Spleen (tissue), 11 donors: ENCODE data around the gene KCNK4. TPM values are rescaled to one million over a fixed set of nuclear protein-coding genes. Genes with fewer than 3 reads are reported as not detected.

ENCODE experiments used
- DNase-seq: peaks from one replicate; pipeline ENCODE4 v3.0.0-alpha.2; 2020
- H3K27ac ChIP-seq, 8 donors: fragments of 200-600 bp; sonication (generic) in 7 of 8; 1 replicate in 4 of 8; 2 replicates in 4 of 8; pipeline versions ENCODE4 v1.5.0 to v1.8.0; 2016 to 2021; ENCODE audit warnings: inconsistent platforms in 4 of 8, mild to moderate bottlenecking in 4 of 8, moderate library complexity in 1 of 8
- H3K27me3 ChIP-seq, 7 donors: fragments of 200-600 bp; sonication (generic) in 6 of 7; replicated peaks in 1 of 7; 1 replicate in 4 of 7; 2 replicates in 3 of 7; pipeline versions ENCODE4 v1.5.0 to v1.8.0; 2016 to 2021; ENCODE audit warnings: inconsistent platforms in 3 of 7, mild to moderate bottlenecking in 1 of 7
- H3K36me3 ChIP-seq, 6 donors: fragments of 200-600 bp; sonication (generic) in 5 of 6; 1 replicate in 4 of 6; 2 replicates in 2 of 6; pipeline versions ENCODE4 v1.5.0 to v1.8.0; 2016 to 2021; ENCODE audit warnings: inconsistent platforms in 2 of 6
- H3K4me1 ChIP-seq, 6 donors: fragments of 200-600 bp; sonication (generic) in 5 of 6; 1 replicate in 3 of 6; 2 replicates in 3 of 6; pipeline versions ENCODE4 v1.5.0 to v1.8.0; 2016 to 2021; ENCODE audit warnings: inconsistent platforms in 3 of 6
- H3K4me3 ChIP-seq, 8 donors: fragments of 200-600 bp; sonication (generic) in 7 of 8; 1 replicate in 4 of 8; 2 replicates in 4 of 8; pipeline versions ENCODE4 v1.5.0 to v1.8.0; 2016 to 2021; ENCODE audit warnings: inconsistent platforms in 4 of 8, mild to moderate bottlenecking in 4 of 8, moderate library complexity in 2 of 8
- H3K9me3 ChIP-seq, 8 donors: fragments of 200-600 bp; sonication (generic) in 7 of 8; 1 replicate in 4 of 8; 2 replicates in 4 of 8; pipeline versions ENCODE4 v1.5.0 to v1.8.0; 2016 to 2021; ENCODE audit warnings: inconsistent platforms in 4 of 8
- POLR2A ChIP-seq, 3 donors: fragments of 450-650 bp; IDR thresholded peaks; one replicate each; pipeline ENCODE4 v1.5.1; 2017; ENCODE audit warnings: antibody characterized with exemption in 3 of 3, mild to moderate bottlenecking in 1 of 3
- POLR2AphosphoS5 ChIP-seq, 3 donors: sonication (generic); formaldehyde crosslinking; IDR thresholded peaks; one replicate each; pipeline ENCODE4 v1.5.1; 2017; ENCODE audit warnings: antibody characterized with exemption in 3 of 3
- WGBS, 5 donors: extraction: QIAGEN DNeasy Blood & Tissue Kit in 3 of 5; methylation state at CpG; one replicate each; pipeline versions ENCODE4 v1.1.5 to v1.1.7; 2013 to 2018; 5-methylcytosine and 5-hydroxymethylcytosine counted together
- intact Hi-C: fragments of 100-400 bp; cut with DNase I; formaldehyde crosslinking; loops from one replicate; pipeline ENCODE4 v1.15.0; 2023; ENCODE audit warnings: low total_unique reads
- polyA plus RNA-seq, 3 donors: library from polyadenylated mRNA; stranded (reverse); fragments of 200-250 nt; gene quantifications; one replicate each; pipeline ENCODE4 v1.2.1, GENCODE V29; 2013
- total RNA-seq, 7 donors: library from RNA; depleted of rRNA in 3 of 7; stranded (reverse); fragments of >200 nt in 3 of 7; fragmentation: NEBNext Ultra II Directional in 4 of 7; extraction: Animal tissue kit (Norgen Biotek cat#: 25700) in 4 of 7; gene quantifications; one replicate each; pipeline versions ENCODE4 v1.1.0 to v1.2.1, GENCODE V29; 2016 to 2021
- TF ChIP-seq, protein P1 (sequence below), 11 experiments: fragments of 200-600 bp in 7 of 11; fragments of 450-650 bp in 4 of 11; sonication (generic) in 4 of 11; IDR thresholded peaks in 8 of 11; conservative IDR thresholded peaks in 3 of 11; 1 replicate in 7 of 11; 2 replicates in 4 of 11; pipeline versions ENCODE4 v1.4.0 to v1.8.0; 2016 to 2021; ENCODE audit warnings: antibody characterized with exemption in 11 of 11, inconsistent platforms in 4 of 11, mild to moderate bottlenecking in 1 of 11
- donor health status: healthy with polysubstance abuse.
- donor health status: DM: no; HTN: no; CAD: no; lungs with moderate emphysema.
- donor health status: DM: no; HTN: no; CAD: no.
- donor health status: Bipolar disorder and iron deficiency.
- donor health status: healthy.
- donor health status: DM: no; HTN: no; CAD: no.
- donor health status: DM: yes; HTN: yes; CAD: no.

The KCNK4 gene
- total and polyA plus RNA-seq, 10 donors: 0.06 to 0.77 (median 0.35) TPM; not detected in 5

DNA sequence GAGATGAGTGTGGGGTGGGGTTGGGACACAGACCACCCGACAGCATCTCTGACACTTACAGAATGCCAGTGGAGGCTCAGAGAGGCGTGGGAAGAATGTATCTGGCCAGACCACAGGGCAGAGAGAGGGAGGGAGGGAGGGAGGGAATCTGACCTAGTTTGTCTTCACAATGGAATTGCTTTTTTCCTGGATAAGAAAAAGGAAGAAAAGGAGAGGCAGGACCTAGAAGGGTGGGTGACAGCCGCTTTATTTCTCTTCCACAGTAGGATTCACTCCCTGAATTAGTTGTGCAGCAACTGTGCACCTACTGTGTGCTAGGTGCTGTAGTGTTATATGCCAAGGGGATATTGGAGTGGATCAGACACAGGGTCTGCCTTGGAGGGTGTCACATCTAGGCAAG lies 3.7 kb downstream of the KCNK4 start:
- WGBS, 5 donors: 55 to 66% (median 57%) methylated on average over 3 of the region's 3 CpGs

GRCh38 chr11:64295760-64296159 lies 4.7 kb downstream of the KCNK4 start:
- intact Hi-C loops: no loop called here

More for the DNA sequence above, 3.7 kb downstream of the KCNK4 start:
- H3K27ac ChIP-seq: no peak overlapping the region
- H3K9me3 ChIP-seq: no peaks in the 10 kb centered on the region
- TF ChIP-seq, protein P1, sequence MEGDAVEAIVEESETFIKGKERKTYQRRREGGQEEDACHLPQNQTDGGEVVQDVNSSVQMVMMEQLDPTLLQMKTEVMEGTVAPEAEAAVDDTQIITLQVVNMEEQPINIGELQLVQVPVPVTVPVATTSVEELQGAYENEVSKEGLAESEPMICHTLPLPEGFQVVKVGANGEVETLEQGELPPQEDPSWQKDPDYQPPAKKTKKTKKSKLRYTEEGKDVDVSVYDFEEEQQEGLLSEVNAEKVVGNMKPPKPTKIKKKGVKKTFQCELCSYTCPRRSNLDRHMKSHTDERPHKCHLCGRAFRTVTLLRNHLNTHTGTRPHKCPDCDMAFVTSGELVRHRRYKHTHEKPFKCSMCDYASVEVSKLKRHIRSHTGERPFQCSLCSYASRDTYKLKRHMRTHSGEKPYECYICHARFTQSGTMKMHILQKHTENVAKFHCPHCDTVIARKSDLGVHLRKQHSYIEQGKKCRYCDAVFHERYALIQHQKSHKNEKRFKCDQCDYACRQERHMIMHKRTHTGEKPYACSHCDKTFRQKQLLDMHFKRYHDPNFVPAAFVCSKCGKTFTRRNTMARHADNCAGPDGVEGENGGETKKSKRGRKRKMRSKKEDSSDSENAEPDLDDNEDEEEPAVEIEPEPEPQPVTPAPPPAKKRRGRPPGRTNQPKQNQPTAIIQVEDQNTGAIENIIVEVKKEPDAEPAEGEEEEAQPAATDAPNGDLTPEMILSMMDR (IDR thresholded peaks at IDR 0.05 in 8 of 11, conservative IDR thresholded peaks at IDR 0.05 in 3 of 11): no peak
- TF ChIP-seq POLR2AphosphoS5 (IDR thresholded peaks at IDR 0.05): no peak
- H3K4me1 ChIP-seq: peaks cover 13 to 54% (median 27%) of the 10 kb centered on the region in 6 donors
- H3K4me3 ChIP-seq: no peak overlapping the region
- intact Hi-C loops: no loop called here
- peaks cover 12 to 100% (median 90%) of the 10 kb centered on the region in 7 donors for H3K27me3 ChIP-seq
- DNase-seq: no peak
- H3K36me3 ChIP-seq: peaks cover 0 to under 1% (median 0%) of the 10 kb centered on the region in 6 donors

DNA sequence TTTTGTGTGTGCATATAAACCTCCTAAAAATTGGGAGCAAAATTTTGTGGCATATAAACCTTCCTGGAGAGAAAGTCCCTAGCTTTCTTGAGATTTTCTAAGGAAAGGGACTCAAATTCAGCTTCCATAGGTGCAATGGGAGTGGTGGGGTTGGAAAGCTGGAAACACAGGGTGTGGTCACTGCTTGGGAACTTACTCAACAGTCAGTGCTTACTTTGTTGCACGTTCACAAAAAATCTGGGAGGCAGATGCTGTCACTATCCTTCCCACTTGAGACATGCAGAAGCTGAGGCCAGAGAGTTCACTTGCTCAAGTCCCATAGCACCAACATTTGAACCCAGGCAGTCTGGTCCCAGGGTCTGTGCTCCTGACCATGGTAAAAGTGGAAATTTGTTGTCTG lies 5.1 kb downstream of the KCNK4 start:
- Histone ChIP-seq H3K27ac (no peak overlapping the region), H3K4me1 (peaks cover 28 to 60% (median 39%) of the 10 kb centered on the region in 6 donors), H3K9me3 (no peaks in the 10 kb centered on the region), H3K4me3 (no peak overlapping the region), H3K36me3 (no peaks in the 10 kb centered on the region), H3K27me3 (peaks cover 15 to 100% (median 91%) of the 10 kb centered on the region in 7 donors)
- TF ChIP-seq, protein P1 (IDR thresholded peaks at IDR 0.05 in 8 of 11, conservative IDR thresholded peaks at IDR 0.05 in 3 of 11): no peak
- no peak for TF ChIP-seq POLR2AphosphoS5 (IDR thresholded peaks at IDR 0.05)
- no peak for TF ChIP-seq POLR2A (IDR thresholded peaks at IDR 0.05)
- no peak for DNase-seq
- intact Hi-C loops: no loop called here
- WGBS, 5 donors: 26 to 61% (median 42%) methylated on average over 1 of the region's 1 CpG

More at GRCh38 chr11:64295760-64296159, 4.7 kb downstream of the KCNK4 start:
- no peak for DNase-seq
- Histone ChIP-seq H3K9me3 (no peaks in the 10 kb centered on the region), H3K27me3 (peaks cover 15 to 100% (median 94%) of the 10 kb centered on the region in 7 donors), H3K36me3 (no peaks in the 10 kb centered on the region), H3K27ac (no peak overlapping the region), H3K4me1 (peaks cover 23 to 60% (median 37%) of the 10 kb centered on the region in 6 donors), H3K4me3 (no peak overlapping the region)
- TF ChIP-seq, protein P1 (IDR thresholded peaks at IDR 0.05 in 8 of 11, conservative IDR thresholded peaks at IDR 0.05 in 3 of 11): no peak
- TF ChIP-seq POLR2A (IDR thresholded peaks at IDR 0.05): no peak
- no peak for TF ChIP-seq POLR2AphosphoS5 (IDR thresholded peaks at IDR 0.05)
- 69 to 85% (median 81%) methylated on average over 4 of the region's 4 CpGs for WGBS, 5 donors

GRCh38 chr11:64296830-64297698 lies 6.0 kb downstream of the KCNK4 start:
- intact Hi-C loops: no loop called here
- H3K4me3 ChIP-seq: no peak overlapping the region
- H3K36me3 ChIP-seq: no peaks in the 10 kb centered on the region
- peaks cover 22 to 60% (median 34%) of the 10 kb centered on the region in 6 donors for H3K4me1 ChIP-seq
- 10 to 17% (median 13%) methylated on average over 15 to 34 of the region's 34 CpGs for WGBS, 5 donors
- peaks cover 15 to 100% (median 86%) of the 10 kb centered on the region in 7 donors for H3K27me3 ChIP-seq
- no peak overlapping the region for H3K27ac ChIP-seq
- no peak for DNase-seq
- TF ChIP-seq POLR2A (IDR thresholded peaks at IDR 0.05) (no peak), POLR2AphosphoS5 (IDR thresholded peaks at IDR 0.05) (no peak)
- TF ChIP-seq, protein P1 (IDR thresholded peaks at IDR 0.05 in 8 of 11, conservative IDR thresholded peaks at IDR 0.05 in 3 of 11): no peak
- H3K9me3 ChIP-seq: no peaks in the 10 kb centered on the region
